ENCODE results near the gene PAPSS1. TPM values are rescaled to one million over a fixed set of nuclear protein-coding genes. Genes with fewer than 3 reads are reported as not detected.

The PAPSS1 gene
- total and polyA plus RNA-seq, 9 of the 15 experiments (the other 6 are each of a cell fraction or from before 2014, with no cell fraction given) = 21.1 to 53.9 (median 41.9) TPM

DNA sequence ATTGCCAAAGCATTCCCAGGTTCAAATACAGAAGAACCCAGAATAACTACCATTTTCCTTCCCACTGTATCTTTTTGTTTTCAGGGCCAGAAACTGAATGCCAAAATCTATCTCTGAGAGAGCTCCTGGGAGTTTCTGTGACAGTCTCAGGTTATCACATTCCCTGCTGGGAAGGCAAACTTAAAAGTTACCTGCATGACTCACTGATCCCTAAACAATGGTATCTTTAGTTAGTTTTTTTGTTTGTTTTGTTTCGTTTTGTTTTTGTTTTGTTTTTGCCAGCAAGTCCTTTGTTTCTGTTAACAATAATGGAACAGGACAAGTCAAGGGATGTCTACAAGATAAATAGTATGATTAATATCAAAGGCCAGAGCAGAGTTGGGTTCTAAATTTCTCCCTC is 34.3 kb downstream of the PAPSS1 start:
- intact Hi-C loops (cut with micrococcal nuclease) = no loop called here
- CTCF ChIA-PET (ENCODE audit: low intra/inter-chr PET ratio) = no interaction called here
- no peaks in the 10 kb centered on the region for H3K9me3 ChIP-seq (replicated peaks; ENCODE audit: control insufficient read depth, insufficient read depth, low read depth, low read length)
- no peaks in the 10 kb centered on the region for H3K4me1 ChIP-seq (replicated peaks in 1 of 2; ENCODE audit: control insufficient read depth in 2 of 2, insufficient read depth in 2 of 2, low read length in 2 of 2)
- no peak overlapping the region for H3K9ac ChIP-seq (ENCODE audit: insufficient read depth in 1 of 2, low read depth in 2 of 2, low read length in 2 of 2)
- H3K36me3 ChIP-seq (ENCODE audit: control insufficient read depth, insufficient read depth, low read length) = peaks cover 18% of the 10 kb centered on the region; the same call in 2 of the 3 replicates
- no TSS peak for BruUV-seq (replicated peaks)
- H4K20me1 ChIP-seq (replicated peaks; ENCODE audit: control insufficient read depth, insufficient read depth, low read length) = no peaks in the 10 kb centered on the region
- POLR2A ChIA-PET = no interaction called here
- H3K9me1 ChIP-seq (ENCODE audit: control insufficient read depth, insufficient read depth, low read length) = no peaks in the 10 kb centered on the region
- 9% methylated on average over 1 of the region's 1 CpG for WGBS (ENCODE audit: insufficient coverage, low coverage, missing lambda C conversion rate)
- no peak for DNase-seq (ENCODE audit: extremely low read depth in 1 of 4, low spot score in 3 of 4)
- FAIRE-seq = no peak
- H3K27ac ChIP-seq (ENCODE audit: extremely low read depth, low read depth, low read length) = no peak overlapping the region
- H3K27me3 ChIP-seq (ENCODE audit: control insufficient read depth in 2 of 2, insufficient read depth in 2 of 2, low read length in 2 of 2) = no peaks in the 10 kb centered on the region
- TF ChIP-seq EP300 (IDR thresholded peaks at IDR 0.05; ENCODE audit: low read length) = no peak
- TF ChIP-seq, protein P1, sequence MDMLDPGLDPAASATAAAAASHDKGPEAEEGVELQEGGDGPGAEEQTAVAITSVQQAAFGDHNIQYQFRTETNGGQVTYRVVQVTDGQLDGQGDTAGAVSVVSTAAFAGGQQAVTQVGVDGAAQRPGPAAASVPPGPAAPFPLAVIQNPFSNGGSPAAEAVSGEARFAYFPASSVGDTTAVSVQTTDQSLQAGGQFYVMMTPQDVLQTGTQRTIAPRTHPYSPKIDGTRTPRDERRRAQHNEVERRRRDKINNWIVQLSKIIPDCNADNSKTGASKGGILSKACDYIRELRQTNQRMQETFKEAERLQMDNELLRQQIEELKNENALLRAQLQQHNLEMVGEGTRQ (CRISPR knock-in tag; IDR thresholded peaks at IDR 0.05) = no peak
- no peak for TF ChIP-seq NR1H2 (CRISPR knock-in tag; IDR thresholded peaks at IDR 0.05)
- no peak for TF ChIP-seq HMG20B (CRISPR knock-in tag; IDR thresholded peaks at IDR 0.05)
- no peak for TF ChIP-seq SUPT5H (IDR thresholded peaks at IDR 0.05)
- no peak for TF ChIP-seq SRSF3 (IDR thresholded peaks at IDR 0.05; ENCODE audit: insufficient read depth, low read length)
- TF ChIP-seq ZNF766 (CRISPR knock-in tag; conservative IDR thresholded peaks at IDR 0.05) = no peak
- TF ChIP-seq, protein P2, sequence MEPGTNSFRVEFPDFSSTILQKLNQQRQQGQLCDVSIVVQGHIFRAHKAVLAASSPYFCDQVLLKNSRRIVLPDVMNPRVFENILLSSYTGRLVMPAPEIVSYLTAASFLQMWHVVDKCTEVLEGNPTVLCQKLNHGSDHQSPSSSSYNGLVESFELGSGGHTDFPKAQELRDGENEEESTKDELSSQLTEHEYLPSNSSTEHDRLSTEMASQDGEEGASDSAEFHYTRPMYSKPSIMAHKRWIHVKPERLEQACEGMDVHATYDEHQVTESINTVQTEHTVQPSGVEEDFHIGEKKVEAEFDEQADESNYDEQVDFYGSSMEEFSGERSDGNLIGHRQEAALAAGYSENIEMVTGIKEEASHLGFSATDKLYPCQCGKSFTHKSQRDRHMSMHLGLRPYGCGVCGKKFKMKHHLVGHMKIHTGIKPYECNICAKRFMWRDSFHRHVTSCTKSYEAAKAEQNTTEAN (CRISPR knock-in tag; IDR thresholded peaks at IDR 0.05) = no peak
- TF ChIP-seq, protein P3, sequence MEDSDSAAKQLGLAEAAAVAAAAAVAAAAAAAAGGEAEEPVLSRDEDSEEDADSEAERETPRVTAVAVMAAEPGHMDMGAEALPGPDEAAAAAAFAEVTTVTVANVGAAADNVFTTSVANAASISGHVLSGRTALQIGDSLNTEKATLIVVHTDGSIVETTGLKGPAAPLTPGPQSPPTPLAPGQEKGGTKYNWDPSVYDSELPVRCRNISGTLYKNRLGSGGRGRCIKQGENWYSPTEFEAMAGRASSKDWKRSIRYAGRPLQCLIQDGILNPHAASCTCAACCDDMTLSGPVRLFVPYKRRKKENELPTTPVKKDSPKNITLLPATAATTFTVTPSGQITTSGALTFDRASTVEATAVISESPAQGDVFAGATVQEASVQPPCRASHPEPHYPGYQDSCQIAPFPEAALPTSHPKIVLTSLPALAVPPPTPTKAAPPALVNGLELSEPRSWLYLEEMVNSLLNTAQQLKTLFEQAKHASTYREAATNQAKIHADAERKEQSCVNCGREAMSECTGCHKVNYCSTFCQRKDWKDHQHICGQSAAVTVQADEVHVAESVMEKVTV (CRISPR knock-in tag; IDR thresholded peaks at IDR 0.05) = no peak
- TF ChIP-seq RBM25 (IDR thresholded peaks at IDR 0.05; ENCODE audit: low read depth, low read length, severe bottlenecking) = no peak
- no peak for TF ChIP-seq E2F1 (CRISPR knock-in tag; IDR thresholded peaks at IDR 0.05)
- in situ Hi-C loops (cut with MboI) = no loop called here
- no peak overlapping the region for H3K4me2 ChIP-seq (ENCODE audit: insufficient read depth, low read length)
- ATAC-seq = no peak
- H2AFZ ChIP-seq (ENCODE audit: low read depth, low read length) = no peak overlapping the region
- H3K79me2 ChIP-seq (ENCODE audit: control insufficient read depth, insufficient read depth, low read length) = no peaks in the 10 kb centered on the region
- no peak overlapping the region for H3K4me3 ChIP-seq

Measured in K562 (cell line).